COR-L47 (cell line): ENCODE measurements around the gene PPP1R15A.
"Not testable (repeated sequence)": the region's sequence is repeated elsewhere in the genome, so short reads cannot be mapped to it uniquely, and the experiment has no call there.

Experiments
- DNase-seq: peaks from one replicate; lab custom pipeline; 2025; lab: John Stamatoyannopoulos, UW

The PPP1R15A gene

DNA sequence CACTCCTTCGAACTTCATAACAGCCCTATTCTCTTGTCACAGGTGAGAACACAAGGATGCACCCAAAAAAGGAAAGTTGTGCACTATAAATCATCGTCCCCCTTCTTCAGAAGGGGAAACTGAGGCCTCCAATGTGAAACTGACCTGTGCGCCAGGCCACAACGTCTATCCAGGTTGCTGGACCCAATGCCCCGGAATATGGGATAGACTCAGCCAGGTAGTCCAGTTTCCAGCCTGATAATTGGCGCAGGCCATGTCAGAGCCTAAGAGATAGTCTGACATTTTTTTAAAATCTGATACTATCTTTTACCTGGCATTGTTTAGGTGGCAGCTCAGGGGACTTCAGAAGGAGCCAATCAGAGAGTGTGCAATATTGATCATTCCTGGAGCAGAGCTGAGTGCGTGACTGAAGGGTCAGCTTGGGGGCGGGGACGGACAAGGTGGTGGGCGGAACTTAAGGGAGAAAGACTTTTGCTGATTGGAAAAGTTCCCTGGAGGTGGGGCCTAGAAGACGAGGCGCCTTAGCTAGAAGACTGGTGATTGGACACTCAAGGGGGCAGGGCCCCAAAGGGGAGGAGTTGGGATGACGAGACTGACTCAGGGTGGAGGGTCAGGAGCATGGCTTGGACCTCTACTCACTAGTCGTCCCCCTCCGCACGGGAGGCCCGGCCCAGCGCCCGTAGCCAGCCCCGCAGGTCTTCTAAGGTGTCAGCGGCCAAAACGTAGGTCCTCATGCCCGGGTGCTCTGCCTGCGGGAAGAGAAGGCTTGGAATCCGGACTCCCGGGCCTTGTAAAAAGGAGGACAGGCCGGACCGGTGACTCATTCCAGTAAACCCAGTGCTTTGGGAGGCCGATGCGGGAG, 12.3 kb upstream of the PPP1R15A start:
- DNase-seq, result no peak

DNA sequence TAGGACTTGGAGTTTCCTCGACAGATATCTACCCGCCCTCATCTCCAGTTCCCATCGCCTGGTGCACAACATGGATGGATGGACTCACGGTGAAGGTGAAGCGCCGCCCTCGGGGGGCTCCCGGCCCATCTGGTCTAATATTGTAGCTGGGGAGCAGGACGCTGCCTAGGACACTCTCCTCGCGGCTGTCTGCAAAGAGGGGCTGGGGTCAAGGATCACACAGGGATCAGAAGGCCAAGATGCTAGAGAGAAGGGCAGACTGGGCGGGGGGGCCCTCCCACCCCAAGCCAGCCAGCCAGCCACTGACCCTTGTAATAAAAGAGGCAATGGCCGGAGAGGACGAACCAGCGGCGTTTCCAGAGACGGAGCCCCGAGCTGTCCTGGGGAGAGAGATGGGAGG, 10.9 kb upstream of the PPP1R15A start:
- no peak for DNase-seq

DNA sequence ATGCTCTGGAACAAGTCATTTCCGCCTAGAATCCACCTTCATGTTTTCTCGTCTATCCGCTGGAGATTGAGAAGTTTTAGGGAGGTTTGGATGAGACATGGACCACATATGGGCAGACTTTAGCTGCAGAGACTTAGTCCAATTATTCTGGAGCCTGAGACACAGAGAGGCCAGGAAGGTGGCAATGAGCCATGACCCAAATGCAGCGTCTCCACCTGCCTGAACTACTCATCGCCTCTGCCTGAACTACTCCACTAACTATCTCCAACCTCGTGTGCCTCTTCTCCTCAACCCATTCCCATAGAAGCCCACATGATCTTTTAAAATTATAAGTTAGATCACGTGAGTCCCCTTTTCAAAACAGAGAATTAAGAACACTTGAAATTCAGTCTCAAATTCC, 9.4 kb upstream of the PPP1R15A start:
- no peak for DNase-seq

DNA sequence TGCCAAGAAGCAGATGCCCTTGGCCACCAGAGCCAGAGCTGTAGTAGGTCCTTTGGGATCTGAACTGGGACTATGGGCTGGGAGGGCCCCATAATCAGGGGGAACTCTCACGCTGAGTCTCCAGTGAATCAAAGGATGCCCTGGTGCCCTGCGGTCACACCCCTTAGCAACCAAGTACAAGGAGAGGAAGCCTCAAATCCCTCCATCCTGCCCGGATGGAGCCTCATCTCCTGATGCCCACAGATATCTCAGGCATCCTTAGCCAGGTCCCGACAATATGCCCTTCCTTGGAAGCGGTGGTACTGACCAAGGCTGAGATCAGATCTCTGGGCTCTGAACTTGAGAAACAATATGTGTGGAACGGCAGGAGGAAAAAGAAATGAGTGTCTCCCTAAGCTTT, 5.5 kb upstream of the PPP1R15A start:
- DNase-seq, result no peak

DNA sequence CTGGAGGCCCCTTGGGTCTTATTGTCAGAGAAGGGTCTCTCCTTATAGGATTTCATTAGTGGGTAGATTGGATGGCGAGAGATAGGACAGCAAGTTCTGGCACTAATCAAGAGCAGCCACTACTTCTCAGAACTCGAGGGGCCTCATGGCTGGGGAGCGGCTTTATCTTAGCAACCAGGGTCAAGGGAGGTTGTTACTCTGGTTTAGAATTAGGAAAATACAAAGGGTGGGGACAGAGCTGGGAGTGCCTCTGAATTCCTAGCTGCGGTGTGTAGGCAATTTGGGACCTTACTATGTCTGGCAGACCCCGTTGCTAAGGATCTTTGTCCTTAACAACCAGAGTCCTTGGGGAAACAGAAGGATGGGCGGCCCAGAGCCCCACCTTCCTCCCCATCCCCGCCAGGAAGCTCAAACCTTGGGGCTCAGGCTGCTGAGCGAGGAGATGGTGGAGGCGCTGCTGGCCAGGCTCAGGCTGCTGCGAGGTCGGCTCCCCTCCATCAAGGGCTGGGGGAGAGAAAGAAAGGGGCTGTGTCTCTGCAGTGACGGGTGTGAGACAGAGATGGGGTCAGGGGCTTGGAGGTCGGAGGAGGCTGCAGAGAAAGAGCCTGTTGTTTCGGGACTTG, 5.0 kb upstream of the PPP1R15A start:
- no peak for DNase-seq

DNA sequence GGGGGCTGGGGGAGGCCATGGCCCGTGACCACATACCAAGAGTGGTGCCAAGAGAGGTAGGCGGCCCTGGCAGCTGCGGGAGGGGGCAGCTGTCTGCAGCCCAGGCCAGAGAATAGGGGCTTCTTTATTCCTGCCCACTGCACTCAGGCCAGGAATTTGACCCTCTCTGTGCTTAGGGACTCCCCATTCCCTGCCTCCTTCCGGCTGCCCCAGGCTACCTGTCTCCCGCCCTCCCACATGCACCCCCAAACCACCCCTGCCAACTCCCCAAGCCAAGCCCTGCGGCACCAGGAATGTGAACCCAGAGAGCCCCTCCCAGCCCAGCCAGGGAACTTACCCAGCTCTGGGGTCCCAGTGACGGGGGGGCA, 4.5 kb upstream of the PPP1R15A start:
- DNase-seq, result no peak

DNA sequence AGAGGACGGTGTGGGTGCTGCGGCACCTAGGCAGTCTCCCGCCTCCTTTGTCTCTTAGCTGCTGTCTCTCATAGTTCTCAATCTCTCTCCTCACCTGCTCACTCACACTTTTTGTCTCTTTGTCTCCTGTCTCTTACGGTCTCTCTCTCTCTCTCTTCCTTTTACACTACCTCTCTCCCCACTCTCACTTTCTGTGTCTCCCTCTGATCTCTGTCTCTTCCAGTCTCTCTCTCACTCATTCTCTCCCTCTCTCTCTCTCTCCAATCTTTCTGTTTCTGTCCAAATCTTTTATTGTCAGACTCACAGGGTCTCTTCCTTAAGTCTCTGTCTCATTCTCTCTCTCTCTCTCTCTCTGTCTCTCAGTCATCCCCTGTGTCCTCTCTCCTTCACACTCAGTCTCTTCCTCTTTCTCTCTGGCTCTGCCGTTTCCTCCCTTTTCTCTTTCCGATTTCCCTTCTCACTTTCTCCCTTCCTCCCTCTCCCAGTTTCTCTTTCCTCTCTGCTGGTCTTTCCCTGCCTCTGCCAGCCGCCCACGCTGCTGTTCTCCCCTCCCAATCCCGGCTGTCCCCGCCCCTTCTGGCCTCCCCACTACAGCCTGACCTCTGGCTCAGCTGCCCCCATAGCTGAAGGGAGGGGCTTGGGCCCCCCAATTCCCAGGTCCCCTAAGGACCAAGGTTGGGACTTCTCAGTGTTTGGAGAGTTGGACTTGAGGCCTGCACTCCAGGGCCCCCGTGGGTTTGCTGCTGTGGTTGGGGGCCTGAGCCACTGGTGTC, 3.9 kb upstream of the PPP1R15A start, which contains the start of gene PLEKHA4:
PLEKHA4 (minus strand) TSS at position 504 of the 773 bp plus-strand sequence. CDS start 997 bp downstream, outside the sequence.
- no peak for DNase-seq

DNA sequence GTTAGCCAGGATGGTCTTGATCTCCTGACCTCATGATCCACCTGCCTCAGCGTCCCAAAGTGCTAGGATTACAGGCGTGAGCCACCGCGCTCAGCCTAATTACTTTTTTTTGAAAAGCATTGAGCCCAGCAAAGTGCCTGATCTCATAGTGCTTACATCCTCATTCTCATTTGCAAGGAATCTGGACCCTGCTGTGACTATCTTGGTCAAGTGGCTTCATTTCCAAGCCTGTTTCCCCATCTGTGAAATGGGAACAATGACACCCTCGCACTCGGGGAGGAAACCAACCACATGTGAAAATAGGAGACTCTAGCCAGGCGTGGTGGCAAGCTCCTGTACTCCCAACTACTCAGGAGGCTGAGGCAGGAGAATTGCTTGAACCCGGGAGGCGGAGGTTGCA, 2.2 kb upstream of the PPP1R15A start:
- DNase-seq, result no peak

DNA sequence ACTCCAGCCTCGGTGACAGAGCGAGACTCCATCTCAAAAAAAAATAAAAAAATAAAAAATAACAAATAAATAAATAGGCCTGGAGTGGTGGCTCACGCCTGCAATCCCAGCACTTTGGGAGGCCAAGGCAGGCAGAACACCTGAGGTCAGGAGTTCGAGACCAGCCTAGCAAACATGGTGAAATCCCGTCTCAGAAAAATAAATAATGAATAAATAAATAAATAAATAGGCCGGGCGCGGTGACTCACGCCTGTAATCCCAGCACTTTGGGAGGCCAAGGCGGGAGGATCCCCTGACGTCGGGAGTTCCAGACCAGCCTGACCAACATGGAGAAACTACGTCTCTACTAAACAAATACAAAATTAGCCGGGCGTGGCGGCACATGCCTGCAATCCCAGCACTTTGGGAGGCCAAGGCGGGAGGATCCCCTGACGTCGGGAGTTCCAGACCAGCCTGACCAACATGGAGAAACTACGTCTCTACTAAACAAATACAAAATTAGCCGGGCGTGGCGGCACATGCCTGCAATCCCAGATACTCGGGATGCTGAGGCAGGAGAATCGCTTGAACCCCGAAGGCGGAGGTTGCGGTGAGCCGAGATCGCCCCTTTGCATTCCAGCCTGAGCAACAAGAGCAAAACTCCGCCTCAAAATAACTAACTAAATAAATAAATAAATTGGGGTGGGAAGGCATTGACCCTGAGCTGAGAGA, 595 bp upstream of the PPP1R15A start:
- not testable (repeated sequence) for DNase-seq

DNA sequence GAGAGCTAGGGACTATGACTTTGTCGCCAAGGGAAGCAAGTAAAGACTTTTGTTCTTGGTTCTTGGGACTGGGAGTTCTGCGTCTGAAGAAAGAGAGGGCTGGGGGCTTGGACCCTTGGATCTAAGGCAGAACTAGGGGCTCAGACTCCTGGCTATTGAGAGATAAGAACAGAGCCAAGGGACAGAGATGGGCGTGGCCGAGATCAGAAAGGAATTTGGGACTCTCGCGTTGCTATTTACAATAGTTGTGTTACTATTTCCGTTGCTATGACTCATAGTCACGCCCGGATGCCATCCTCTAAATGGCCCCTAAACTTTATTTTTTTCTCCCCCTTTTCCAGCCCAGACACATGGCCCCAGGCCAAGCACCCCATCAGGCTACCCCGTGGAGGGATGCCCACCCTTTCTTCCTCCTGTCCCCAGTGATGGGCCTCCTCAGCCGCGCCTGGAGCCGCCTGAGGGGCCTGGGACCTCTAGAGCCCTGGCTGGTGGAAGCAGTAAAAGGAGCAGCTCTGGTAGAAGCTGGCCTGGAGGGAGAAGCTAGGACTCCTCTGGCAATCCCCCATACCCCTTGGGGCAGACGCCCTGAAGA, 759 bp downstream of the PPP1R15A start:
- DNase-seq, result peak; percentile 71

DNA sequence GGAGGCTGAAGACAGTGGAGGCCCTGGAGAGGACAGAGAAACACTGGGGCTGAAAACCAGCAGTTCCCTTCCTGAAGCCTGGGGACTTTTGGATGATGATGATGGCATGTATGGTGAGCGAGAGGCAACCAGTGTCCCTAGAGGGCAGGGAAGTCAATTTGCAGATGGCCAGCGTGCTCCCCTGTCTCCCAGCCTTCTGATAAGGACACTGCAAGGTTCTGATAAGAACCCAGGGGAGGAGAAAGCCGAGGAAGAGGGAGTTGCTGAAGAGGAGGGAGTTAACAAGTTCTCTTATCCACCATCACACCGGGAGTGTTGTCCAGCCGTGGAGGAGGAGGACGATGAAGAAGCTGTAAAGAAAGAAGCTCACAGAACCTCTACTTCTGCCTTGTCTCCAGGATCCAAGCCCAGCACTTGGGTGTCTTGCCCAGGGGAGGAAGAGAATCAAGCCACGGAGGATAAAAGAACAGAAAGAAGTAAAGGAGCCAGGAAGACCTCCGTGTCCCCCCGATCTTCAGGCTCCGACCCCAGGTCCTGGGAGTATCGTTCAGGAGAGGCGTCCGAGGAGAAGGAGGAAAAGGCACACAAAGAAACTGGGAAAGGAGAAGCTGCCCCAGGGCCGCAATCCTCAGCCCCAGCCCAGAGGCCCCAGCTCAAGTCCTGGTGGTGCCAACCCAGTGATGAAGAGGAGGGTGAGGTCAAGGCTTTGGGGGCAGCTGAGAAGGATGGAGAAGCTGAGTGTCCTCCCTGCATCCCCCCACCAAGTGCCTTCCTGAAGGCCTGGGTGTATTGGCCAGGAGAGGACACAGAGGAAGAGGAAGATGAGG, 1.5 kb downstream of the PPP1R15A start:
- no peak for DNase-seq

DNA sequence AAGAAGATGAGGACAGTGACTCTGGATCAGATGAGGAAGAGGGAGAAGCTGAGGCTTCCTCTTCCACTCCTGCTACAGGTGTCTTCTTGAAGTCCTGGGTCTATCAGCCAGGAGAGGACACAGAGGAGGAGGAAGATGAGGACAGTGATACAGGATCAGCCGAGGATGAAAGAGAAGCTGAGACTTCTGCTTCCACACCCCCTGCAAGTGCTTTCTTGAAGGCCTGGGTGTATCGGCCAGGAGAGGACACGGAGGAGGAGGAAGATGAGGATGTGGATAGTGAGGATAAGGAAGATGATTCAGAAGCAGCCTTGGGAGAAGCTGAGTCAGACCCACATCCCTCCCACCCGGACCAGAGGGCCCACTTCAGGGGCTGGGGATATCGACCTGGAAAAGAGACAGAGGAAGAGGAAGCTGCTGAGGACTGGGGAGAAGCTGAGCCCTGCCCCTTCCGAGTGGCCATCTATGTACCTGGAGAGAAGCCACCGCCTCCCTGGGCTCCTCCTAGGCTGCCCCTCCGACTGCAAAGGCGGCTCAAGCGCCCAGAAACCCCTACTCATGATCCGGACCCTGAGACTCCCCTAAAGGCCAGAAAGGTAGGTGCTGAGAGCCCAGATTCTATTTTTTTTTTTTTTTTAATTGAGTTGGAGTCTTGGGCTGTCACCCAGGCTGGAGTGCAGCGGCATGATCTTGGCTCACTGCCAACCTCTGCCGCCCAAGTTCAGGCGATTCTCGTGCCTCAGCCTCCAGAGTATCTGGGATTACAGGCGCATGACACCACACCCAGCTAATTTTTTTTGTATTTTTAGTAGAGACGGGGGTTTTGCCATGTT, 2.3 kb downstream of the PPP1R15A start:
- peak; percentile 72 for DNase-seq

DNA sequence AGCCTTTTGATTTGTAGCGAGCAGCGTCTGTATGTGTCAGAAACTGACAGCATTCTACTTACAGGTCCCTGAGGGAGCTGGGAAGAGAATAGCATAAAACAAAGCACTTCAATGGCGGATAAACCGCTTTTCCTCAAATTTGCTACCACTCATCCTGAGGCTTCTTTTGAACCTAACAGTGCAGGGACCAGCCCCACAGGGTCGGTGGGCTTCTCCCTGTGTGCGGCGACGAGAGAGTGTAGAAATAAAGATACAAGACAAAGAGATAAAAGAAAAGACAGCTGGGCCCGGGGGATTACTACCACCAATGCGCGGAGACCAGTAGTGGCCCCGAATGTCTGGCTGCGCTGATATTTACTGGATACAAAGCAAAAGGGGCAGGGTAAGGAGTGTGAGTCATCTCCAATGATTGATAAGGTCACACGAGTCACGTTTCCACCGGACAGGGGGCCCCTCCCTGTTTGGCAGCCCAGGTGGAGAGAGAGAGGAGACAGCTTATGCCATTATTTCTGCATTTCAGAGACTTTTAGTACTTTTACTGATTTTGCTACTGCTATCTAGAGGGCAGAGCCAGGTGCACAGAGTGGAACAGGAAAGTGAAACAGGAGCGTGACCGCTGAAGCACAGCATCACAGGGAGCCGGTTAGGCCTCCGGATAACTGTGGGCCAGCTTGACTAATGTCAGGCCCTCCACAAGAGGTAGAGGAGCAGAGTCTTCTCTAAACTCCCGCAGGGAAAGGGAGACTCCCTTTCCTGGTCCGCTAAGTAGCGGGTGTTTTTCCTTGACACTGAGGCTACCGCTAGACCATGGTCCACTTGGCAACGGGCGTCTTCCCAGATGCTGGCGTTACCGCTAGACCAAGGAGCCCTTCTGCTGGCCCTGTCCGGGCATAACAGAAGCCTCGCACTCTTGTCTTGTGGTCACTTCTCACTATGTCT, 4.1 kb downstream of the PPP1R15A start:
- DNase-seq, result not testable (repeated sequence)

DNA sequence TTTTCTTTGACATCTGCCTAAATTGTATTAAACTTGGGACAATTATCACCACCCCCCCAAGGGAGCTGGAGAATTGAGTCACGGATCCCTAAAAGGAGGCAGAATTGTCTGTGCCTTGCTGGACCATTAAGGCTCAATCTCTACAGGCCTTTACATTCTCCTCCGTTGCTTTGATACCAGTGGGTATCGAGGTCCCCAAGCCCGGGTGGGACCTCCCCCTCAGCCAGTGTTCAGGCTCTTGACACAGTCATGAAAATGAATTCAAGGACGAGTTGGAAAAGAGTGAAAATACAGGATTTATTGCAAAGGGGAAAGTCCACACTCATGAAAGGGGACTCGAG, 5.6 kb downstream of the PPP1R15A start:
- DNase-seq, result no peak

DNA sequence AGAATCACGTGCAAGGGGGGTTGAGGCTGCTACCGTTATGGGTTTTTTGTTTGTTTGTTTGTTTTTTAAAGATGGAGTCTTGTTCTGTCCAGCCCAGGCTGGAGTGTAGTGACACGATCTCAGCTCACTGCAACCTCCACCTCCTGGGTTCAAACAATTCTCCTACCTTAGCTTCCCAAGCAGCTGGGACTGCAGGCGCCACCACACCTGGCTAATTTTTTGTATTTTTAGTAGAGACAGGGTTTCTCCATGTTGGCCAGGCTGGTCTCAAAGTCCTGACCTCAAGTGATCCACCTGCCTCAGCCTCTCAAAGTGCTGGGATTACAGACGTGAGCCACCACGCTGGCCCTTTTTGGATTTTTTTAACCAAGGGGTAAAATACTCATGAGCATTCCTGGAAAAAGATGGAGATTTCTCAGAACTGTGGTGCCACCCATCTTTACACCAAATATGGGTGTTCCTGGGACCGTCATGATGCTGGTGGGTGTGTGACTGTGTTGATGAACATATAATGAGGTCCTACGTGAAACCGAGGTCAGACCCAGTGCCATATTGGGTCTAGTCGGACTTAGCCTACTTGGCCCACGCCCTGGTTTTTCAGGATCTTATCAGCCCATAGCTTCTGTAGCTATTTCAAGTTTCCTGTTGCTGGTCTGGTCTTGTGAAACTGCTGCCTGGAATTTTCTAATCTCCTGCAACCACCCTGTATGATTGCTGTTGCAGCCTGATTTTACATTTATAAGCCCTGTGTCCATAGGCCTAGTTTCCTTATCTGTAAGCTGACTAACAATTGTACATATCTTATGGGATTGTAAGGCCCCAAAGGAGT, 6.2 kb downstream of the PPP1R15A start:
- no peak for DNase-seq

DNA sequence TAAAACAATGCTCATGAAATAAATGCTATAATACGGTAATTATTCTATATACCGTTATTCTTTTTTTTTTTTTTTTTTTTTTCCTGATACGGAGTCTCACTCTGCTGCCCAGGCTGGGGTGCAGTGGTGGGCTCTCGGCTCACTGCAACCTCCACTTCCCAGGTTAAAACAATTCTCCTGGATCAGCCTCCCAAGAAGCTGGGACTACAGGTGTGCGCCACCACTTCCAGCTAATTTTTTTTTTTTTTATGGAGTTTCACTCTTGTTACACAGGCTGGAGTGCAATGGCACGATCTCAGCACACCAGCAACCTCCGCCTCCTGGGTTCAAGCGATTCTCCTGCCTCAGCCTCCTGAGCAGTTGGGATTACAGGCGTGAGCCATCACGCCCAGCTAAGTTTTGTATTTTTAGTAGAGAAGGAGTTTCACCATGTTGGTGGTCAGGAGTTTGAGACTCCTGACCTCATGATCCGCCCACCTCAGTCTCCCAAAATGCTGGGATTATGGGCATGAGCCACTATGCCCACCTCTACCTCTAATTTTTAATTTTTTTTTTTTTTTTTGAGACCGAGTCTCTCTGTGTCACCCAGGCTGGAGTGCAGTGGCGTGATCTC, 6.9 kb downstream of the PPP1R15A start:
- no peak for DNase-seq

DNA sequence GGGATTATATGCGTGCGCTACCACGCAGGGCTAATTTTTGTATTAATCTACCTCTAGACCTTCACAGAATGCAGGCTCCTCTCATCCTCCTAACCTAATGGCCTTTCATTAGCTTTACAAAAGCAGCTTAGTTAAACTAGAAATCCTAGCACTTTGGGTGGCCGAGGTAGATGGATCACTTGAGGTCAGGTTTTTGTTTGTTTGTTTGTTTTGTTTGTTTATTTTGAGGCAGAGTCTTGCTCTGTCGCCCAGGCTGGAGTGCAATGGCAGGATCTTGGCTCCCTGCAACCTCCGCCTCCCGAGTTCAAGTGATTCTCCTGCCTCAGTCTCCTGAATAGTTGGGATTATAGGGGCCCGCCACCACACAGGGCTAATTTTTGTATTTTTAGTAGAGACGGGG, 7.5 kb downstream of the PPP1R15A start:
- DNase-seq, result not testable (repeated sequence)
